ENCODE results near the gene NRP2.
A peak's percentile ranks its signal among the peaks of the same experiment; 100 is the strongest.

The NRP2 gene

GRCh38 chr2:205755923-205756322, 73.6 kb downstream of the NRP2 start:
- DNase-seq (ENCODE audit: low read depth in 3 of 3), result no peak

DNA sequence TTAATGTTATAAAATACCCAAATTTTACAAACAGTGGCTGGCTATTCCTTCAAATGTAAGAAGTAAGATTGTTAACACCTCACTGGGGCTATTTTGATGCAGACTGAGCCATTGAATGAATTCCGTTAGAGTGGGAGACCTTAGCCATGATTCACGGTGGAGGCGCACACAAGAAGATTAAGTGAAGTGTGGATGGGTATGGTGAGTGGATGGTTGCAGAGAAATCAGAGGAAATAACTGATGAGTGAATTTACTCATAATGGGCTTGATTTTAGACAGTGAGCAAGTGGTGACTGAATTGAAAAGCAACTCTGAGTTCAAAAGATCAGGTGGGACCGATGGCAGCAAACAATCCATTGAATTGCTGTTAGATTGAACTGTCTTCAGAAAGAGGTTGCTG, 75.0 kb downstream of the NRP2 start:
- no peak for DNase-seq (ENCODE audit: low read depth in 3 of 3)

GRCh38 chr2:205758051-205758450, 75.8 kb downstream of the NRP2 start:
- no peak for DNase-seq (ENCODE audit: low read depth in 3 of 3)

DNA sequence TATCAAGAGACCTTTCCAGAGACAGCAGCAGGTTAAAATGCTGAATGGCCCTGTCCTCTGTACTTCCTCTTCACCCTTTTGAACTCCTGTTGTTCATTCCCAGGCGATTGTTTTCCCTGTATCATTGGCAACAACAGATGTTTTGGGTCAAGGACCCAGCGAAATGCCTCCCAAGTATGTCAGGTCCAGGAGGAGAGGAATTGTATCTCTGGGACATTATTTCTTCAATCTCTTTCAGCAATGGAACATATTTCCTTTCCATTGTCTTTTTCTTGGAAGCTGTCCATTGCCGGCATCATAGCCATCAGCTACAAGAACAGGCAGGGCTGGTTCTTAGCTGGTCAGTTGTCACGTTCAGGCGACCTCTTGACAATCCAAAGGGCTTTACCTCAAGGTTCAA, 76.2 kb downstream of the NRP2 start:
- no peak for DNase-seq (ENCODE audit: low read depth in 3 of 3)

DNA sequence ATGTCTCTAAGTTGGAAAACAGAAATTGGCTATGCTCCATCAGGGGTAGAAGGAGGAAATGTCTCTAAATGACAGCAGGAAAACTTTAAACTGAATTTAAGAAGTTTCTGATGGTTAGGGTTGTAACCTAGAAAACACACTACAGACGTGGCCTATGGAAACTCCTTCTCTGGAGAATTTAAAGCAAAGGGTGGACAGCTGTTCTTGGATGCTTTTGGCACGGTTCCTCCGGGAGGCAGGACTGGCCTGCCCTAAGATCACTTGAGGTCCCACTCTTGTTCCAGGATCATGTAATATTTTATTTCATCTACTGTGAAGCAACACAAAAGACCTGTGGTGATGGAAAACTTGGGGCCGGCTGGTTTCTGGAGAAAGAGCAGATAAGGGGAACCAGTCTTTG, 77.0 kb downstream of the NRP2 start:
- DNase-seq (ENCODE audit: low read depth in 3 of 3), result no peak

DNA sequence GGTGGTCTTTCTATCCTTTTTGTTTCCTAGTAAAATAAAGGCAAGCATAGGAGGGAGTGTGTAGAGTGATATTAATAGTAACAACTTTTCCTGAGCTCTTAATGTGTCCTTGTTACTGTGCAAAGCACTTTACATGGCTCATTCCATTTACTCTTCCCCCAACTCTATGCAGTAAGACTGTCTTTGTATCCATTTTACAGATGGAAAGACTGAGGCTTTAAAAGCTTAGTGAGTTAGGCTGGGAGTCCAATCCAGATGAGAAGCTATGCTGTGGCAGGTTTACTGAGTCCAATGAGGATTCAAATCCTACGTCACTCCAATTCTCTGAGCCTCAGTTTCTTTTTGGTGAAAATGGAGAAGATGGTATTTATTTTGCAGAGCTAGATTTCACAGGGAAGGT, 77.4 kb downstream of the NRP2 start:
- no peak for DNase-seq (ENCODE audit: low read depth in 3 of 3)

DNA sequence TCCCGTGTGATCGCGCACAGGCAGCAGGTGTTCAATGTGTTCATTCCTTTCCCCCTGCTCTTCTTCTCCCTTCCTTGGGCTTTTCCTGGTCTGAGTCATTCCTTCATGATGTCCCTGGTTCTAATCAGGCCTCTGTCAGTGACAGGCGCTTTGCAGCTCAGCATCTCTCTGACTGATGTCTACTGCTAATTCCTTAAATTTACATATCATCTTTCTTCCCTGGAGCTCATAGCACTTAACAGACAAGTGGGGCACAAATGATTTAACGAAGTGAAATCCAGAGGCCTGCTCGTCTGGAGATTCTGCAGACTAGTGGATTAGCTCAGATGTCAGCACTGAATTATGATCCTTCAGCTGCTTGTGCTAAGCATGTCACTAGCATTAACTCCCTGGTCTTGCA, 77.9 kb downstream of the NRP2 start:
- DNase-seq (ENCODE audit: low read depth in 3 of 3), result no peak

DNA sequence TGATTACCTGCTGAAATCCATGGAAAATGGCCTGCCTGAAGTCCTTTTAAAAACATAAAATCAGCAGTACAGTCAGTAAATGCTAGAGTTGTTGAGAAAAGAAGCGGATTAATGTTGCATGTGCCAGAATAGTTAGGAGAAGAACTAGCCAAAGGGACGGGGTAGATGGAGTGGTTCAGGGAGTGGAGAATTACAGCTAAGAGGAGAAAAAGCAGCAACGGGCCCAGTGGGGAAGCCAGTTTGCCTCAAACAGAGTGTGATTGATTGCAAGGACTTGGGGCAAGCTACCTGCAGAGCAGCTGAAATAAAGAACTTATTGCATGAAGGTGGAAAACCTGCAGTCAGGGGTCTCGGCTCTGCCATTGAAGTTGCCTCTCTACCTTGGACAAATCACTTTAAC, 79.1 kb downstream of the NRP2 start:
- DNase-seq (ENCODE audit: low read depth in 3 of 3), result no peak

- DNase-seq (ENCODE audit: low read depth in 3 of 3), result no peak
Measured at GRCh38 chr2:205762881-205763280, 80.6 kb downstream of the NRP2 start.

DNA sequence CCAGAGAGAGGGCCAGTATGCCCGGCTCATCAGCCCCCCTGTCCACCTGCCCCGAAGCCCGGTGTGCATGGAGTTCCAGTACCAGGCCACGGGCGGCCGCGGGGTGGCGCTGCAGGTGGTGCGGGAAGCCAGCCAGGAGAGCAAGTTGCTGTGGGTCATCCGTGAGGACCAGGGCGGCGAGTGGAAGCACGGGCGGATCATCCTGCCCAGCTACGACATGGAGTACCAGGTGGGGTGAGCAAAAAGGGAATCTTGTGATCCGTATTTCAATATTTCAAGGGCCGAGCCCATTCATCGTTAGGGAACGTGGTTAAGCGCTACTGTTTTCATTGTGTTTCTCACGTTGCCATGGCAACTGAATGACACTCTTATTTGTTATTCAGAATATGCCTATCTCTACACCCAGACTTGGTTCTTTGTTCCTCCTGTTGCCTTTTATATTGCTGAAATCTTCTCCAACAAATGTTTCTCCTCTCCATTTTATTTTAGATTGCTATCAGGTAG, 81.5 kb downstream of the NRP2 start:
- peak in 2 of 3 donors; percentile 8 to 30 for DNase-seq (ENCODE audit: low read depth in 3 of 3)

DNA sequence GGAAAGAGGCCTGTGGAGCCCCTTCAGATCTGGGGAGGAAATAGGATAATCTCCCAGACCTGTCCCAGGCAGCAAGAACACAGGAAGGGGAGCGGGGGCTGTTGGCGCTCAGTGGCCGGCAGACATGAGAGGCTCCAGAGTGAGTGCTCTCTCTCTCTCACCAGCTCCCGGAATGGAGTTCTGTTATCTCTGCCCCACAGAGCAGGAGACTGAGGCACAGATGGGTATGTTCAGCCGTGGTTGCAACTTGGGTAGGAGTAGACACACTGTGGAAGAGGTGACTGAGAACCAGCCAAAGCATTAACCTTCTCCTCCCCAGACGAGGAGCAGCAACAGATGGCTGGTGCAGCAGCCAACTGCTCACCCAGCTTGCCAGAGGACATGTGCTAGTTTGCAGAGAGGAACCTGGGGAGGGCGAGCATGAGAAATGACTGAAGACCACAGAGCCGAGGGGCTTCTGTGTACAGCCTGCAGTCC, 82.0 kb downstream of the NRP2 start:
- no peak for DNase-seq (ENCODE audit: low read depth in 3 of 3)

DNA sequence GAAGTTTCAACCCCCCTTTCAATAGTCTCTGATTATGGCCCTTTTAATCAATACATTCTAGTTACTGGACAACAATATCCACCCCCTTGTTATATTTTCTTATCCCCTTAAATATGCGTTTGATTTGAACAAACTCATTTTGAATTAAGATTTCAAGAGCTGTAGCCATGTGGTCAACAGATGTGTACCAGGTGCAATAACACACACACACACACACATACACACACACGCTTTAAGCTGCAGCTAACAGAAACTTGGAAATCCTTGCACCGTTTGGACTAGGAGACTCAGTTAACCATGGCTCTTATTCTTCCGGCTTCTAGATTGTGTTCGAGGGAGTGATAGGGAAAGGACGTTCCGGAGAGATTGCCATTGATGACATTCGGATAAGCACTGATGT, 82.8 kb downstream of the NRP2 start:
- DNase-seq (ENCODE audit: low read depth in 3 of 3), result no peak

- DNase-seq (ENCODE audit: low read depth in 3 of 3), result peak; percentile 14 to 40 (median 15)
Measured at GRCh38 chr2:205766779-205767359, 84.6 kb downstream of the NRP2 start.

DNA sequence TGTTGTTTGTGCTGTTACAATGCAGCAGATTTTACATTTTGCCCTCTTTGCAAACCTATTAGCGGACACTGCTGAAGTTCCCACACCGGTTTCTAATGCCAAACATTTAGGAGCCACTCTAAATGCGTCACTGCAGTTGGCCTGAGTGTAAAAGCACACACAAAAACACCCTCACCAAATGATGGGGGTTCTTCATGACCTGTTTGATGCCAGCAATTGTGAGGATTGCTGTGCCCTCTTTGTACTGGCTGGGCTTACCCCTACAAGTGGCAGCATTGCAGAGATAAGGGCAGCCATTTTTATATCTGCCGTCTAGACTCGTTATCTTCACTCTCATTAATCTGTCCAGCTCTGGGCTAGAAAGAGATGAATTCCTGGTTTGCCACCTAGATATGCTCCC, 85.3 kb downstream of the NRP2 start:
- no peak for DNase-seq (ENCODE audit: low read depth in 3 of 3)

DNA sequence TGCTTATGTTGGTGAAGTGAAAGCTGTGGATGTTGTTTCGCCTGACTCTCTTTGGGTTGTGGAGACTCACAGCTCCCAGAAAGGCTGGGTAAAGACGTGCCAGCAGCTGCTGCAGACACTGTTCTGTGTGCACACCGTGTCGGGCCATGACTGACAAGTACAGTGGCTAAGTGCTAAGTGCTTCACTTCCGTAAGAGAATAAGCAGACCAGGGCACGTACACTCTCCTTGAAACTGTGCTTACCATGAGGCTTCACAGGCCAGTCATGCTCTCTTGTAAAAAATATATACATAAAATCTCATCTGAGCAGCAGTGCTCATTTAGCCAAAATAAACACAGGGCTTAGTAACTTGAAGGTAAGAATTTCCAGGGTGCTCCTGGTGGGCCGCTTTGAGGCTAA, 86.0 kb downstream of the NRP2 start:
- DNase-seq (ENCODE audit: low read depth in 3 of 3), result no peak

- no peak for DNase-seq (ENCODE audit: low read depth in 3 of 3)
Measured at GRCh38 chr2:205768815-205769494, 86.7 kb downstream of the NRP2 start.

- DNase-seq (ENCODE audit: low read depth in 3 of 3), result no peak
Measured at GRCh38 chr2:205769495-205769850, 87.2 kb downstream of the NRP2 start.

DNA sequence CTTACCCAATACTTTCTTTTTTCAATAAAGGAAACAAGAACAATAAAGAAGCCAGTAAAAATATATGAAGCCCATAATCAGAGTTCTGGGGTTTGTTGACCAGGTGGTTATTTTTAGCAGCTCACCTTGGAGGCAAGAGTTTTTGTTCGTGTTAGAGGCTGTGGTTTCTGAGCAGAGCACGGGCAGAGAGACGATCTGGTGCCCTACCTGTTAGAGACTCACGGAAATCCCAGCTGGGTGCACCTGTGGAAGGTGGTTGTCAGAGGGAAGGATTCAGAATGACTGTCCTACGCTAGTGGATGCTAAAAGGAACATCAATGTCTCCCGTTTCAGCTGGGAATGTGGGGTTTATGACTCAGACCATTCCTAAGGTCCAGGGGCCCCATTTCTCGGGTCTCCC, 87.6 kb downstream of the NRP2 start:
- no peak for DNase-seq (ENCODE audit: low read depth in 3 of 3)

DNA sequence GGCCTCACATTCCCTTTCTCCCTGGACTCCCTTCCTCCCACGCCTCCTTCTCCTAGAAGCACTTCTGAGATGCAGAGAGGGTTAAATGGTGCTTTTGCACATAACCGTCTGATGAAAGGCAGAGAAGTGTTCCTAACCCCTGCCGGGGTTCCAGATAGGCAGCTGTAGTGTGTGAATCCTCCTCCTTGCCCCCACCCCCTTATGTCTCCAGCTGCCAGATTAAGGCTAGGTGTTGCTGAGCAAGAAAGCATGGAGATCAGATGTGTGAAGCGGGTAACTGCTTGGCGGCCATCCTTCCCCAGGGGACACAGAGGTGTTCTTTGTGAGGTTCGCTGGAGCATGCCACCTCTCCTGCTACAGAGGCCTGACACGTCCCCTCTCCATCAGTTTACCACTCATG, 88.3 kb downstream of the NRP2 start:
- no peak for DNase-seq (ENCODE audit: low read depth in 3 of 3)

DNA sequence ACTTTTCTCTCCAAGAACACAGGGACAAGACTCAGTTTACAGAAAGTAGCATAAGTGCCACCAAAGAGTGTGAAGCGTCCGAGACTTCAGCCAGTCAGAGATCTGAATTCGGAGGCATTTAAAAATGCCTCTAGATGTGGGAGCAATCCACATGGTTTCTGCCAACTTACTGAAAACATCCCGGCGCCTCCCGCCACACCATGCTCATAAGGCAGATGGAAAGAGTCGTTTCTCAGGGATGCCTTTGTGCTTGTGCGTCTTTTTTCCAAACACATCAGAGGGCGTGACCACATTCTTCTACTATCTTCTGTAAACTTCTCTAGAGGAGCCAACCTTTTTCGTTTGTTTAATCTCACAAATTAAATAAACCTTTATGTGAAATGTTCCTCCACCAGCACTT, 88.7 kb downstream of the NRP2 start:
- no peak for DNase-seq (ENCODE audit: low read depth in 3 of 3)

DNA sequence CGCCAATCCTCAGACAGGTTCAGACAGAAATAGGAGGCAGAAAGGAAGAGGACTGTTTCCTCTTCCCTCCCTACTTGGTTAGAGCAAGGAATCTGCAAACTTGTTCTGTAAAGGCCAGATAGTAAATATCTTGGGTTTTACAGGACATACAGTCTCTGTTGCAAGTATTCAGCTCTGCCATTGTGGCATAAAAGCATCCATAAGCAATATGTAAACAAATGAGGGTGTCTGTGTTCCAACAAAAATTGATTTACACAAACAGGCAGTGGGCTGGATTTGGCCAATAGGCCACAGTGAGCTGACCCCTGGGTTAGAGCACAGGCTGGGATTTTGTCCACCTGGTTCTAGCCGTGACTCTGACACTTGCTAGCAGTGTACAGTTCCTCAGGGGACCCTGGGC, 89.4 kb downstream of the NRP2 start:
- DNase-seq (ENCODE audit: low read depth in 3 of 3), result no peak

- DNase-seq (ENCODE audit: low read depth in 3 of 3), result no peak
Measured at GRCh38 chr2:205772983-205773382, 90.7 kb downstream of the NRP2 start.

- DNase-seq (ENCODE audit: low read depth in 3 of 3), result no peak
Measured at GRCh38 chr2:205773989-205774388, 91.7 kb downstream of the NRP2 start.

Measured in stimulated activated CD4-positive, alpha-beta T cell treated with anti-CD3 and anti-CD28 coated beads, TNF-alpha, amount 100 ng/mL, for 48 hours (primary cell).